DMS114 treated with DMSO at 0.1 percent for 48 hours (cell line): Measurements from ENCODE around the gene JUP.
A peak's percentile ranks its signal among the peaks of the same experiment; 100 is the strongest.

ENCODE experiments used
- DNase-seq: peaks from one replicate; lab custom pipeline; 2025; ENCODE audit not compliant: unreplicated experiment; lab: John Stamatoyannopoulos, UW

JUP gene

GRCh38 chr17:41760878-41761277, 25.6 kb downstream of the JUP start:
- no peak for DNase-seq

- DNase-seq = no peak
Observed at GRCh38 chr17:41758601-41759000, 27.9 kb downstream of the JUP start.

- no peak for DNase-seq
Observed at GRCh38 chr17:41754066-41754465, 32.4 kb downstream of the JUP start.

- no peak for DNase-seq
Observed at GRCh38 chr17:41751288-41751687, 35.2 kb downstream of the JUP start.

GRCh38 chr17:41750862-41751261, 35.6 kb downstream of the JUP start:
- no peak for DNase-seq

- no peak for DNase-seq
Observed at GRCh38 chr17:41748275-41748674, 38.2 kb downstream of the JUP start.

- no peak for DNase-seq
Observed at GRCh38 chr17:41741709-41742108, 44.8 kb downstream of the JUP start.

- no peak for DNase-seq
Observed at GRCh38 chr17:41740506-41740905, 46.0 kb downstream of the JUP start.

GRCh38 chr17:41739661-41740352, 46.7 kb downstream of the JUP start:
- no peak for DNase-seq

GRCh38 chr17:41738801-41739112, 47.8 kb downstream of the JUP start:
- DNase-seq = no peak

- DNase-seq = peak; percentile 74
Observed at GRCh38 chr17:41738077-41738800, 48.3 kb downstream of the JUP start.

- DNase-seq = no peak
Observed at GRCh38 chr17:41737680-41738023, 48.9 kb downstream of the JUP start.

GRCh38 chr17:41736983-41737679, 49.4 kb downstream of the JUP start:
- DNase-seq = no peak

- DNase-seq = no peak
Observed at GRCh38 chr17:41735744-41736143, 50.8 kb downstream of the JUP start.

- no peak for DNase-seq
Observed at GRCh38 chr17:41734949-41735313, 51.6 kb downstream of the JUP start.

GRCh38 chr17:41734139-41734948, 52.2 kb downstream of the JUP start, which contains the start of gene HAP1:
Gene HAP1, minus strand, starts transcription at chr17:41734643. Its CDS starts 9 bp downstream, at chr17:41734634.
- DNase-seq = peak; percentile 23

GRCh38 chr17:41733348-41734138, 53.0 kb downstream of the JUP start:
- DNase-seq = no peak

- DNase-seq = no peak
Observed at GRCh38 chr17:41731836-41732235, 54.7 kb downstream of the JUP start.

- DNase-seq = no peak
Observed at GRCh38 chr17:41730479-41730878, 56.0 kb downstream of the JUP start.

- no peak for DNase-seq
Observed at GRCh38 chr17:41728056-41728455, 58.5 kb downstream of the JUP start.

- DNase-seq = no peak
Observed at GRCh38 chr17:41725134-41725533, 61.4 kb downstream of the JUP start.
